A549 (cell line): ENCODE data around the gene CA10. TPM values are rescaled to one million over a fixed set of nuclear protein-coding genes. Genes with fewer than 3 reads are reported as not detected.

Experiments
- ATAC-seq, 2 experiments: fragments of 200-7000 bp in 1 of 2; fragments of >200 bp in 1 of 2; cut with Nextera tagmentation in 1 of 2; cut with Tn5 transposase in 1 of 2; 3 replicates each; pipeline versions ENCODE4 v1.8.0 to v1.9.1; 2018 to 2020; ENCODE audit warnings: mild to moderate bottlenecking in 1 of 2, moderate library complexity in 1 of 2
- CTCF ChIA-PET: fragments of 300-600 bp; sonication (Branson Sonifier 250); formaldehyde crosslinking; extraction: SDS; loops from one replicate; lab custom pipeline; 2021; ENCODE audit warnings: antibody characterized with exemption, inconsistent platforms; lab: Yijun Ruan, JAX
- POLR2A ChIA-PET: fragments of 350-600 bp; formaldehyde crosslinking; extraction: SDS; loops from one replicate; lab custom pipeline; 2021; ENCODE audit warnings: antibody characterized with exemption, inconsistent platforms; lab: Yijun Ruan, JAX
- DNase-seq, 2 experiments: peaks; one replicate each; pipeline versions ENCODE4 v3.0.0 to v3.0.0-alpha.2; 2011 to 2016; ENCODE audit warnings: low read depth in 1 of 2, low spot score in 1 of 2
- FAIRE-seq: peaks from 2 replicates; lab custom pipeline; 2011; peaks lifted over from hg19 to GRCh38; lab: Jason Lieb, UNC
- H3K27ac ChIP-seq, 2 experiments: fragments of >200 bp; sonication (Bioruptor Twin); formaldehyde crosslinking; 3 replicates each; pipeline ENCODE4 v1.5.1; 2016 to 2017
- H3K4me1 ChIP-seq: fragments of >200 bp; sonication (Bioruptor Twin); formaldehyde crosslinking; 3 replicates; pipeline ENCODE4 v1.6.1; 2016
- H3K4me2 ChIP-seq: fragments of >200 bp; sonication (Bioruptor Twin); formaldehyde crosslinking; 3 replicates; pipeline ENCODE4 v1.6.1; 2016
- H3K4me3 ChIP-seq: fragments of >200 bp; sonication (Bioruptor Twin); formaldehyde crosslinking; 3 replicates; pipeline ENCODE4 v1.5.1; 2016
- H3K9me3 ChIP-seq: fragments of >200 bp; sonication (Bioruptor Twin); formaldehyde crosslinking; 3 replicates; pipeline ENCODE4 v1.6.1; 2016
- CBX8 ChIP-seq: fragments of 200-600 bp; sonication (generic); IDR thresholded peaks from 2 replicates; pipeline ENCODE4 v1.6.1; 2016
- CEBPB ChIP-seq, 2 experiments: fragments of >200 bp in 1 of 2; sonication (Bioruptor Twin) in 1 of 2; formaldehyde crosslinking in 1 of 2; IDR thresholded peaks; 2 replicates each; pipeline ENCODE4 v1.6.1; 2012 to 2016
- EHF ChIP-seq: fragments of 250-450 bp; sonication (Bioruptor Pico); IDR thresholded peaks from 2 replicates; pipeline ENCODE4 v1.5.0; 2020; ENCODE audit warnings: mild to moderate bottlenecking
- EHMT2 ChIP-seq: fragments of 200-600 bp; sonication (generic); IDR thresholded peaks from 2 replicates; pipeline ENCODE4 v1.6.1; 2016; ENCODE audit warnings: antibody characterized with exemption, low read depth, mild to moderate bottlenecking, moderate library complexity
- EP300 ChIP-seq, 2 experiments: fragments of >200 bp; sonication (Bioruptor Twin); formaldehyde crosslinking; IDR thresholded peaks; 2 replicates in 1 of 2; 3 replicates in 1 of 2; pipeline ENCODE4 v1.6.1; 2016 to 2017
- FOSB ChIP-seq: fragments of 250-450 bp; sonication (Bioruptor Pico); IDR thresholded peaks from 2 replicates; pipeline ENCODE4 v1.5.0; 2020; ENCODE audit warnings: mild to moderate bottlenecking, moderate library complexity
- FOSL2 ChIP-seq, 2 experiments: fragments of 450-650 bp in 1 of 2; fragments of >200 bp in 1 of 2; sonication (Bioruptor Twin) in 1 of 2; formaldehyde crosslinking; IDR thresholded peaks; 2 replicates each; pipeline versions ENCODE4 v1.5.0 to v1.6.1; 2016 to 2020; ENCODE audit warnings: mild to moderate bottlenecking in 1 of 2, moderate library complexity in 1 of 2
- FOXS1 ChIP-seq: fragments of 250-450 bp; sonication (Bioruptor Pico); IDR thresholded peaks from 2 replicates; pipeline ENCODE4 v1.5.0; 2020; ENCODE audit warnings: mild to moderate bottlenecking, moderate library complexity
- KDM5A ChIP-seq: fragments of 200-600 bp; sonication (generic); IDR thresholded peaks from 2 replicates; pipeline ENCODE4 v1.6.1; 2016; ENCODE audit warnings: antibody characterized with exemption, mild to moderate bottlenecking
- POLR2A ChIP-seq: IDR thresholded peaks from 2 replicates; pipeline ENCODE4 v1.6.1; 2012; ENCODE audit warnings: mild to moderate bottlenecking, low read length
- RAD21 ChIP-seq, 2 experiments: fragments of >200 bp in 1 of 2; sonication (Bioruptor Twin) in 1 of 2; formaldehyde crosslinking in 1 of 2; IDR thresholded peaks in 1 of 2; conservative IDR thresholded peaks in 1 of 2; 2 replicates in 1 of 2; 3 replicates in 1 of 2; pipeline ENCODE4 v1.6.1; 2012 to 2018; ENCODE audit warnings: inconsistent platforms in 1 of 2
- TP53 ChIP-seq: fragments of 250-450 bp; sonication (Bioruptor Pico); IDR thresholded peaks from 2 replicates; pipeline ENCODE4 v1.5.0; 2021; ENCODE audit warnings: mild to moderate bottlenecking, moderate library complexity
- ZC3H11A ChIP-seq: fragments of 450-650 bp; IDR thresholded peaks from 2 replicates; pipeline ENCODE4 v1.6.1; 2014; ENCODE audit warnings: antibody characterized with exemption, mild to moderate bottlenecking
- ZSCAN20 ChIP-seq: fragments of 250-450 bp; sonication (Bioruptor Pico); IDR thresholded peaks from 2 replicates; pipeline ENCODE4 v1.8.0; 2022; ENCODE audit warnings: mild to moderate bottlenecking, moderate library complexity
- WGBS: methylation state at CpG from one replicate; pipeline ENCODE4 v1.1.6; 2017; ENCODE audit errors: missing lambda C conversion rate; 5-methylcytosine and 5-hydroxymethylcytosine counted together
- polyA plus RNA-seq, 4 experiments: library from polyadenylated mRNA; depleted of rRNA in 3 of 4; stranded (reverse); fragments of >200 nt; fragmentation: RNase III in 1 of 4; extraction: RNeasy Plus Mini Kit Qiagen cat#74134 plus additional on column Dnase treatment in 1 of 4; gene quantifications; 2 replicates in 3 of 4; 3 replicates in 1 of 4; pipeline ENCODE4 v1.2.3, GENCODE V29; 2011 to 2017
- TF ChIP-seq, protein P1 (sequence below): fragments of 200-600 bp; sonication (generic); IDR thresholded peaks from 2 replicates; pipeline ENCODE4 v1.6.1; 2016; ENCODE audit warnings: antibody characterized with exemption, mild to moderate bottlenecking, moderate library complexity
- TF ChIP-seq, protein P2 (sequence below): IDR thresholded peaks from 2 replicates; pipeline ENCODE4 v1.6.1; 2012; ENCODE audit warnings: low read depth, borderline replicate concordance
- TF ChIP-seq, protein P3 (sequence below): IDR thresholded peaks from 2 replicates; pipeline ENCODE4 v1.6.1; 2012
- TF ChIP-seq, protein P4 (sequence below): fragments of 450-650 bp; IDR thresholded peaks from 2 replicates; pipeline ENCODE4 v1.6.1; 2014; ENCODE audit warnings: antibody characterized with exemption
- TF ChIP-seq, protein P5 (sequence below): fragments of >200 bp; sonication (Bioruptor Twin); formaldehyde crosslinking; IDR thresholded peaks from 3 replicates; pipeline ENCODE4 v1.5.1; 2016
- TF ChIP-seq, protein P6 (sequence below): fragments of >200 bp; sonication (Bioruptor Twin); formaldehyde crosslinking; IDR thresholded peaks from 2 replicates; pipeline ENCODE4 v1.6.1; 2016

The CA10 gene
- polyA plus RNA-seq, 2 of the 4 experiments (the other 2 are of a cell fraction) = not detected

DNA sequence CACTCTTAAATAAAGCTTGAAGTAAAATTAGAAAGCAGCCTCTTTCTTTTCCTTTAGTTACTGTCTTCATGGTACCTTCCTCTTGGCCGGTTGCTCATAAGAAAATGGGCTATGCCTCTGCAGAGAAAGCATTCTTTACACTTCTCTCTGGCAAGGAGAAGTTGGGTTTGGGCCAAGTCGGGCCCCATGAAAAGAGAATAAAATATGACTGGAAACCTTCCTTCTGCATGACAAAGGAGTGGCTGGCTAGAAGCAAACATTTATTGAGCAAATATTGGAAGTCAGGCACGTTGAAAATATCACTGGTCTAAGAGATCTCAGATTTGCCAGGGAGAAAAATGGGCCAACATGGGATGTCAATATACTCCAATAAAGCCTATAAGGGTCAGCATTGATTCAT lies 126.1 kb downstream of the CA10 start:
- CTCF ChIA-PET = interaction anchor here (0.7 kb wide), 1 partner anchor 16 kb away, joined by 3 read pairs; no protein-coding TSS in a partner anchor
- Histone ChIP-seq H3K4me2 (no peak overlapping the region), H3K4me3 (no peak overlapping the region), H3K4me1 (peaks cover 5% of the 10 kb centered on the region)
- TF ChIP-seq, protein P1, sequence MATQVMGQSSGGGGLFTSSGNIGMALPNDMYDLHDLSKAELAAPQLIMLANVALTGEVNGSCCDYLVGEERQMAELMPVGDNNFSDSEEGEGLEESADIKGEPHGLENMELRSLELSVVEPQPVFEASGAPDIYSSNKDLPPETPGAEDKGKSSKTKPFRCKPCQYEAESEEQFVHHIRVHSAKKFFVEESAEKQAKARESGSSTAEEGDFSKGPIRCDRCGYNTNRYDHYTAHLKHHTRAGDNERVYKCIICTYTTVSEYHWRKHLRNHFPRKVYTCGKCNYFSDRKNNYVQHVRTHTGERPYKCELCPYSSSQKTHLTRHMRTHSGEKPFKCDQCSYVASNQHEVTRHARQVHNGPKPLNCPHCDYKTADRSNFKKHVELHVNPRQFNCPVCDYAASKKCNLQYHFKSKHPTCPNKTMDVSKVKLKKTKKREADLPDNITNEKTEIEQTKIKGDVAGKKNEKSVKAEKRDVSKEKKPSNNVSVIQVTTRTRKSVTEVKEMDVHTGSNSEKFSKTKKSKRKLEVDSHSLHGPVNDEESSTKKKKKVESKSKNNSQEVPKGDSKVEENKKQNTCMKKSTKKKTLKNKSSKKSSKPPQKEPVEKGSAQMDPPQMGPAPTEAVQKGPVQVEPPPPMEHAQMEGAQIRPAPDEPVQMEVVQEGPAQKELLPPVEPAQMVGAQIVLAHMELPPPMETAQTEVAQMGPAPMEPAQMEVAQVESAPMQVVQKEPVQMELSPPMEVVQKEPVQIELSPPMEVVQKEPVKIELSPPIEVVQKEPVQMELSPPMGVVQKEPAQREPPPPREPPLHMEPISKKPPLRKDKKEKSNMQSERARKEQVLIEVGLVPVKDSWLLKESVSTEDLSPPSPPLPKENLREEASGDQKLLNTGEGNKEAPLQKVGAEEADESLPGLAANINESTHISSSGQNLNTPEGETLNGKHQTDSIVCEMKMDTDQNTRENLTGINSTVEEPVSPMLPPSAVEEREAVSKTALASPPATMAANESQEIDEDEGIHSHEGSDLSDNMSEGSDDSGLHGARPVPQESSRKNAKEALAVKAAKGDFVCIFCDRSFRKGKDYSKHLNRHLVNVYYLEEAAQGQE = no peak
- TF ChIP-seq POLR2A (no peak), KDM5A (no peak), ZC3H11A (no peak), TP53 (CRISPR knock-in tag) (no peak)
- TF ChIP-seq, protein P2, sequence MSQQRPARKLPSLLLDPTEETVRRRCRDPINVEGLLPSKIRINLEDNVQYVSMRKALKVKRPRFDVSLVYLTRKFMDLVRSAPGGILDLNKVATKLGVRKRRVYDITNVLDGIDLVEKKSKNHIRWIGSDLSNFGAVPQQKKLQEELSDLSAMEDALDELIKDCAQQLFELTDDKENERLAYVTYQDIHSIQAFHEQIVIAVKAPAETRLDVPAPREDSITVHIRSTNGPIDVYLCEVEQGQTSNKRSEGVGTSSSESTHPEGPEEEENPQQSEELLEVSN = no peak
- TF ChIP-seq, protein P3, sequence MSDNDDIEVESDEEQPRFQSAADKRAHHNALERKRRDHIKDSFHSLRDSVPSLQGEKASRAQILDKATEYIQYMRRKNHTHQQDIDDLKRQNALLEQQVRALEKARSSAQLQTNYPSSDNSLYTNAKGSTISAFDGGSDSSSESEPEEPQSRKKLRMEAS = no peak
- TF ChIP-seq, all 56 proteins: peak for 0
- no peak for DNase-seq
- POLR2A ChIA-PET = no interaction called here
- no peak for ATAC-seq
- no peaks in the 10 kb centered on the region for H3K9me3 ChIP-seq
- no peak overlapping the region for H3K27ac ChIP-seq
- WGBS = under 1% methylated on average over 3 of the region's 3 CpGs
- no peak for FAIRE-seq

DNA sequence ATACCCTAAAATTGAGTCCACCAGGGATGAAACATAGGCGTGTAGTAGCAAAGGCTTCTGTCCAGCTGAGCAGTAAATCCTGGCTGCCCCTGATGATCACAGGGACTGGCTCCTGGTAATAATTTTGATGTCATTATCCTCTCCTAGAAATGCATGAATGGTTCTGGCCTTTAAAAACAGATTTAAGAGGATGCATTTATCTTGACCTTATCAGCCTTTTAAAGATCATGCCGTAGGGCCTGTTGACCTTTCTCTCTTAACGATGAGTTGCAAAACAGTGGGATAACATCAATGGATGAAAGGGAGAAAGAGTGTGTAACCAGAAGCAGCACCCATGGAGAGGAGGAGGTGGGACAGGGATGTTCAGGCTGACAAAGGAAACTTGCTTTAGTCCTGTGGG lies 128.5 kb downstream of the CA10 start:
- H3K27ac ChIP-seq = no peak overlapping the region
- DNase-seq (no peak), ATAC-seq (no peak), FAIRE-seq (no peak)
- peaks cover 11% of the 10 kb centered on the region for H3K4me1 ChIP-seq
- no peaks in the 10 kb centered on the region for H3K9me3 ChIP-seq
- H3K4me2 ChIP-seq = no peak overlapping the region
- ChIA-PET CTCF (no interaction called here), POLR2A (no interaction called here)
- WGBS = 37% methylated on average over 3 of the region's 3 CpGs
- TF ChIP-seq, protein P4, sequence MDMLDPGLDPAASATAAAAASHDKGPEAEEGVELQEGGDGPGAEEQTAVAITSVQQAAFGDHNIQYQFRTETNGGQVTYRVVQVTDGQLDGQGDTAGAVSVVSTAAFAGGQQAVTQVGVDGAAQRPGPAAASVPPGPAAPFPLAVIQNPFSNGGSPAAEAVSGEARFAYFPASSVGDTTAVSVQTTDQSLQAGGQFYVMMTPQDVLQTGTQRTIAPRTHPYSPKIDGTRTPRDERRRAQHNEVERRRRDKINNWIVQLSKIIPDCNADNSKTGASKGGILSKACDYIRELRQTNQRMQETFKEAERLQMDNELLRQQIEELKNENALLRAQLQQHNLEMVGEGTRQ = no peak
- H3K4me3 ChIP-seq = no peak overlapping the region

DNA sequence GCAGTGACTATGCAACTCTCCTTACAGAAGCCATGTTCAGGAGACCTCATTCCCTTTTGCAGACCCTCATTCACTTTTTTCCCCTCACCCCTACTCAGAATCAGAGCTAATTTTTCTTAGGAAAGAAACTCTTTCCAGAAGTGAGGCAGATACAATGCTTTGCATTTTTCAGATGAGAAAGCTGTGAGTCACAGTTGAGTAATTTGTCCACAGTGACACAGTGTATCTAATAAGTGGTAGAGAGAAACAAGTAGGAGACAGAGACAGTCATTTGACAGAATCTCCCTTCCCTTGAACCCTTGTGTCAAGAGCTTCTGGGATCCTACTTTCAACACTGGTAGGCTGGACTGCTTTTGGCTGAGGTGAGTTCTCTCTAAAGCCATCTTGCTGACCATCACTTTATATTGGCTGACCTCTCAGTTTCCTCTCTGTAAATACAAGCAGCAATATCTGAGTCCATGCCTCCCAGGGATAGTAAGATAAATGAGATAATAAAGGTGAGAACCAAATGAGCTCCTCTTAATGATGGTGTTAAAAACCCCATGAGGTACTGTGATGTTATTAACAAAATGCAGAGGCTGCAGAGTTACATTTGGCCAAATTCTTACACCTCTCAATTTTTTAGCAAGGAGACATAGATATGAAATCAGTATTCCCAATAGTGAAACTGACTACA lies 130.8 kb downstream of the CA10 start:
- Histone ChIP-seq H3K27ac (peak overlapping the region; percentile 9 to 55; a peak in 3 of 6 replicates), H3K4me1 (peaks cover 11% of the 10 kb centered on the region), H3K4me2 (peak overlapping the region; percentile 51), H3K4me3 (no peak overlapping the region), H3K9me3 (no peaks in the 10 kb centered on the region)
- no peak for FAIRE-seq
- peak in 1 of 2 experiments; percentile 9 for DNase-seq
- ATAC-seq = peak; percentile 76 to 84; a peak in 5 of 6 replicates
- CTCF ChIA-PET = interaction anchor here (1.3 to 1.6 kb wide), 3 partner anchors 8 to 264 kb away, joined by 3 read pairs; no protein-coding TSS in a partner anchor
- peak; percentile 23; the same call in 1 of the 2 replicates for TF ChIP-seq FOSL2 (IDR thresholded peaks at IDR 0.05)
- peak; percentile 68 for TF ChIP-seq FOSL2 (CRISPR knock-in tag; IDR thresholded peaks at IDR 0.05)
- TF ChIP-seq EP300 (IDR thresholded peaks at IDR 0.05) = no peak
- POLR2A ChIA-PET = no interaction called here

DNA sequence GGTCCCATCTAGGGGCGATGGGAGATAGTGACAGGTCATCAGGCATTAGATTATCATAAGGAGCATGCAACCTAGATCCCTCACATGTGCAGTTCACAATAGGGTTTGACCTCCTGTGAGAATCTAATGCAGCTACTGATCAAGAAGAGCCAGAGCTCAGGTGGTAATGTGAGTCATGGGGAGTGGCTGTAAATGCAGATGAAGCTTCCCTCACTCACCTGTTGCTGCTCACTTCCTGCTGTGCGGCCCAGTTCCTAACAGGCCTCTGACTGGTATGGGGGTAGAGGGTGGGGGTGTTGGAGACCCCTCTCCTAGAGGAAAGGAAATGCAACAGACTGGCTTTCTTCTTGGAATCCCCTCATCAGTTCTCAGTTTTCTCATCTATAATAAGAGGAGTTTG lies 131.4 kb downstream of the CA10 start:
- WGBS = 17% methylated on average over 2 of the region's 2 CpGs
- H3K4me1 ChIP-seq = peaks cover 11% of the 10 kb centered on the region
- no peak for ATAC-seq
- peak overlapping the region; percentile 51 for H3K4me2 ChIP-seq
- DNase-seq = no peak
- H3K27ac ChIP-seq = peak overlapping the region; percentile 9 to 55; a peak in 3 of 6 replicates
- FAIRE-seq = no peak
- no peaks in the 10 kb centered on the region for H3K9me3 ChIP-seq
- ChIA-PET CTCF (interaction anchor here (1.3 to 1.6 kb wide), 3 partner anchors 9 to 263 kb away, joined by 3 read pairs; no protein-coding TSS in a partner anchor), POLR2A (no interaction called here)
- H3K4me3 ChIP-seq = no peak overlapping the region
- no peak for TF ChIP-seq RAD21 (conservative IDR thresholded peaks at IDR 0.05 in 1 of 2, IDR thresholded peaks at IDR 0.05 in 1 of 2)
- TF ChIP-seq FOXS1 = no peak
- TF ChIP-seq FOSB (CRISPR knock-in tag) = no peak
- TF ChIP-seq, protein P4 = no peak
- TF ChIP-seq CBX8 = no peak
- TF ChIP-seq EHF = no peak
- TF ChIP-seq, protein P5, sequence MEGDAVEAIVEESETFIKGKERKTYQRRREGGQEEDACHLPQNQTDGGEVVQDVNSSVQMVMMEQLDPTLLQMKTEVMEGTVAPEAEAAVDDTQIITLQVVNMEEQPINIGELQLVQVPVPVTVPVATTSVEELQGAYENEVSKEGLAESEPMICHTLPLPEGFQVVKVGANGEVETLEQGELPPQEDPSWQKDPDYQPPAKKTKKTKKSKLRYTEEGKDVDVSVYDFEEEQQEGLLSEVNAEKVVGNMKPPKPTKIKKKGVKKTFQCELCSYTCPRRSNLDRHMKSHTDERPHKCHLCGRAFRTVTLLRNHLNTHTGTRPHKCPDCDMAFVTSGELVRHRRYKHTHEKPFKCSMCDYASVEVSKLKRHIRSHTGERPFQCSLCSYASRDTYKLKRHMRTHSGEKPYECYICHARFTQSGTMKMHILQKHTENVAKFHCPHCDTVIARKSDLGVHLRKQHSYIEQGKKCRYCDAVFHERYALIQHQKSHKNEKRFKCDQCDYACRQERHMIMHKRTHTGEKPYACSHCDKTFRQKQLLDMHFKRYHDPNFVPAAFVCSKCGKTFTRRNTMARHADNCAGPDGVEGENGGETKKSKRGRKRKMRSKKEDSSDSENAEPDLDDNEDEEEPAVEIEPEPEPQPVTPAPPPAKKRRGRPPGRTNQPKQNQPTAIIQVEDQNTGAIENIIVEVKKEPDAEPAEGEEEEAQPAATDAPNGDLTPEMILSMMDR = no peak
- TF ChIP-seq EHMT2 = no peak
- TF ChIP-seq, protein P6, sequence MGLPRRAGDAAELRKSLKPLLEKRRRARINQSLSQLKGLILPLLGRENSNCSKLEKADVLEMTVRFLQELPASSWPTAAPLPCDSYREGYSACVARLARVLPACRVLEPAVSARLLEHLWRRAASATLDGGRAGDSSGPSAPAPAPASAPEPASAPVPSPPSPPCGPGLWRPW = no peak
- TF ChIP-seq CEBPB (IDR thresholded peaks at IDR 0.05) = no peak
- TF ChIP-seq FOSL2 (IDR thresholded peaks at IDR 0.05) = no peak
- TF ChIP-seq FOSL2 (CRISPR knock-in tag; IDR thresholded peaks at IDR 0.05) = no peak
- no peak for TF ChIP-seq ZSCAN20 (CRISPR knock-in tag)
